CD4-positive, alpha-beta T cell treated with Interferon gamma for 1 hour (primary cell): ENCODE measurements around the gene IL24.
A peak's percentile ranks its signal among the peaks of the same experiment; 100 is the strongest.

Experiments used
- DNase-seq: peaks from one replicate; pipeline ENCODE4 v3.0.0-alpha.2; 2020

Gene IL24

DNA sequence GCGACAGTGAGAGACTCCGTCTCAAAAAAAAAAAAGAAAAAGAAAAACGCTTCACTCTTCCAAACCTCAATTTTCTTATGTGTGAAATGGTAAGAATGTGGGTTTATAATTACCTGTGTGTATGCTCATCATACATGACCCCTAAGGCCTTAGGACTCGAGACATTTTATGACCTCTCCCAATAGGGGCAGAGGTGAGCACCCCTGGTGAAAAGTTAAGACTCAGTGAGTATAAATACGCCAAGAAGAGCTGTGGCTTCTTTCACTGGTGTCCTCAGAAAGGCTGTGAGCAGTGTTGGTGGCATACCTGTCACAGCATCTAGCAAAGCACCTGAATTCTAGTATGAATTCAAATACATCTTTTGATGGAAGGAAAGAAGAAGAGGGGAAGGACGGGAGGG, 32.3 kb downstream of the IL24 start:
- no peak for DNase-seq

GRCh38 chr1:206930210-206930798, 33.1 kb downstream of the IL24 start:
- peak; percentile 72 for DNase-seq

DNA sequence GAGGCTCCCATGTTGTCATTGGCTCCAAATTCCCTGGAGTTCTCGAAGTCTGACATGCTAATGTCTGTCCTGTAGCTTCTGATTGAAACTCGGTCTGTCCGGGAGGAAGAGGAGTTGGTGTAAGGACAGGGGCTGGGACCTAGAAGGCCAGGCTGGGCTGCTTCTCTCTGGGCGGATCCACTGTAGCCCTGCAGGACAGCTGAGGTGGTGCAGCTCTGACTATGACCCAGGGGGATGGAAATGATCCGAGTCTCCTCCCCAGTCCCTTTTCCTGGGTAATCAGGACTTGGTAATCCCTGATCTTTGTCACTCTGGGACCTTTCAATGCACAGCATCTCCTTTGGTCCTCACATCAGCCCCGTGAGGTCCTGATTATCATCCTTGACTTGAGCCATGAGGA, 34.5 kb downstream of the IL24 start:
- no peak for DNase-seq

DNA sequence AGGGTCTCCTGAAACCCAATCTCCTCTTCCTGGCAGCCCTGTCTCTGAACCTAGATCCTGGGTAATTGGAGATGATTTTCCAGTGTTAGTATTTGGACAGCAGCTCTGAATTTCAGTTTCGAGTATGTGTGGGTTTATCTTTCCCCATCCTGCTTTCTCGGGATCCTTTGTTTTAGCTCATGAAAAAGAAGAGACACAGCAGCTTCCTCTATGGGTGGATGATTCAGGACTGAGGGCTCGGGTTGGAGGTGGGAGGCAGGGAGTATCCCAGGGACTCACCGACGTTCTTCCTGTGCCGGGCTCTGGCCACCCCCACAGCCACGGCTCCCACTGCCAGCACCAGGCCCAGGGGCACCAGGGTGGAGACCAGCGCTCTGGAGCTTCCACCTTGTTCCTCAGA, 34.9 kb downstream of the IL24 start:
- no peak for DNase-seq

DNA sequence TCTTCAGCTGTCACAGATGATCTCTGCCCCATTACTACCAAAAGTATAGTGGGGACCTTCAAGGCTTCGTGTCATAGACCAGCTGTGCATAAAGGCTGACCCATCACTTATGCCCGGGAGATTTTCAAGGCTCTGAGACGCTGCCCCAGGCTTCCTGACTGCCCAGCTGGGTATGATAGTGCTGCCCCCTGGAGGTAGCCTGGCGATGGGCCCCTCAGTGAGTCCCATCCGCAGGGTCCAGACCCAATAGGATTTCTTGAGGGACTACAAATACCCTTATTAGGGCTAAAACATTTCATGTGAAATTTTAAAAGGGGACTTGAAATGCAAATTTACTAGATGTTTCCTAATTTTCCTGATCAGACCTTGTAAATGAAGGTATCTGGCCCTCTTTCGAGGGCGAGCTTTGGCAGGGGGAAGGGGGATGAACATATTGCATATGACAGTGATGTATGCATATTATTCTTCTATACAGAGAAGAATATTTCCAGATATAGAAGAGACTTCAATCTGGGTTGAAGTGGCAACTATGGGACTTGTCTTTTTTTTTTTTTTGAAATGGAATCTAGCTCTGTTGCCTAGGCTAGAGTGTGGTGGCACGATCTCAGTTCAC, 36.2 kb downstream of the IL24 start:
- DNase-seq, result peak; percentile 69

GRCh38 chr1:206935491-206936067, 38.3 kb downstream of the IL24 start:
- DNase-seq, result peak; percentile 48

- no peak for DNase-seq
Measured at GRCh38 chr1:206937425-206937824, 40.2 kb downstream of the IL24 start.

DNA sequence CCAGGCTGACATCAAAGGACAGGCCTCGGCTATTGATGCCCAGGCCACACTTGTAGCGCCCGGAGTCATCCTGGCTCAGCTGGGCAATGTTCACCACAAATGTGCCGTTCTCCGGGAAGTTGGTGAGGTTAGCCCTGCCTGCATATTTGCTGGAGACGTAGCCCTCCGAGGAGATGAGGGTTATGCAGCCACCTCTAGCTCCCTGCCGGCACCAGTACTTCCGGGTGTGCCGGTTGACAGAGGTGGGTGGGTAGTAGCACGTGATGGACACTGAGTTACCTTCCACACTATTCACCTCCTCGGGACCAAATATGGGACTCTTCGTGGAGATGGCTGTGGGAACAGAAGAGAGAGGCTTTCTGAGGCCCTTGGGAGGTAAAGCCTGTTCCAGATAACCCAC, 41.9 kb downstream of the IL24 start:
- no peak for DNase-seq

DNA sequence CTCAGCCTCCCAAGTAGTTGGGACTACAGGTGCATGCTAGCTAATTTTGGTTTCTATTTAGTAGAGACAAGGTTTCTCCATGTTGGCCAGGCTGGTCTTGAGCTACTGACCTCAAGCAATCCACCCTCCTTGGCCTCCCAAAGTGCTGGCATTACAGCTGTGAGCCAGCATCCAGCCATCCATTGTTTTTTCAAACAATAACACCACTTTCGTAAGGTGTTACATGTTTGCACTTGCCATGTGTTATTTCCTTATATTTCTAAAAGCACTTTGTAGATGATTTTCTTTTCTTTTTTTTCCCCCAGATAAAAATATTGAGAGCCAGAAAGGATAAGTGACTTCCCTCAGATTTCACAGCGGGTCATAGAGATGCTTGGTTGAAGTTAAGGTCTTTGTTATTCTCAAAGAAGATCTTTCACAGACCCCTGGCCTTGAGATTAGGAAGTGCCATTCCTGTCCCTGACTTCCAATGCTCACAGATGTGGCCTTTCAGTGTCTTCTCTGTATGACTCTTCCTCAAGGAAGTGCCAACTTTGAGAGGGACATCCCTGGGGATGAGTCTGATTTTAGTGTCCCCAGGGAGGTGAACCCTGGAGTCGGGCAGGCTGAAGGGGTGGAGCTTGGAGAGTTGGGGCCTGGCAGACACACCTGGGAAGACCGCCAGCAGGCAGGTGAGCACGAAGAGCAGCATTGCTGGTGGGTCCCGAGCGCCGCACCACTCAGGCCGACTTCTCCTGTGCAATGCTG, 42.8 kb downstream of the IL24 start:
- DNase-seq, result no peak

- no peak for DNase-seq
Measured at GRCh38 chr1:206940588-206940936, 43.3 kb downstream of the IL24 start.

DNA sequence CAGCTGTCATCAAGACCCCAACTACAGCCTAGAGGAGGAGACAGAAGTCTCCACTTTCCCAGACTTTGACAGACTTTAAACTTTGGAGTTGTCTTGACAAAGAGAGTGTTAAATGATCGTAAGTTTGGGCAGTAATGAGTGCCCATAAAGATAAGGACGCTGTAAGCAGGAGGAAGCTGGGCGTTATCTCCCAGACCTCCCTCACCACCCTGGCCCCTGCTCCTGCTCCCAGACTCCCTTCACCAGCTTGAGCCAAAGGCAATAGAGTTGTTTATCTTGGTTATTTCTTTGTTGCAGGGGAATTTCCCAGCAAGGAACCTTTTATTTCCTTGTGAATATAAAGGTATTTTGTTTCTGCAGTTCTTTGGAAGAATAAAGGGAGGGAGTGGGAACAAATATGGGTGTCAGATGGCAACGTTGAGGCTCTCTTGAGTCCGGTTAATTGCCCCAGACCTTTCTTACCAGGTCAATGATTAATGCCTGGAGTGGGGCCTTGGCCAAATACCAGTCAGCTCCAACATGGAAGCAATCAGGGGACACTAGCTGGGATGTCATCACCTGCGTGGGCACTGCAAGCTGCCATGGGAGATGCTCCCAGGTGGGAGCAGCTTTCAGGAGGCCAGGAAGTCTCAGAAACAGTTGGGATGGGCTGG, 44.6 kb downstream of the IL24 start:
- no peak for DNase-seq

GRCh38 chr1:206944703-206945102, 47.5 kb downstream of the IL24 start:
- DNase-seq, result no peak

DNA sequence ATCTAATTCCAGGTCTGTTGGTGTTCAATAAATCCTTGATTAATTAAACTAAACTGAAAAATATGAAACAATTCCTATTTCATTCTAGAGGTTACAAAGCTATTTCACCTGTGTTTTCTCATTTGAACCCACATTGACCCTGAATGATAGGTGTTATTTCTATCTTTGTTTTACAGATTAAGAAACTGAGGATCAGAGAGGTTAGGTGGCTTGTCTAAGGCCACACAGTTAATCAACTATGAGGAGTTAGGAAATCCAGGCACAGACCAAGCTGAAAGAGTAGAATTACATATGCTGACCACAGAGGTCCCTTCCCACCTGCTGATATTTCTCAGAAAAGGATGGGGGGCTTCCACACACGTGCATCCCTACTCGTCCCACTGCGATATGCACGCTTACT, 48.5 kb downstream of the IL24 start:
- no peak for DNase-seq

- DNase-seq, result no peak
Measured at GRCh38 chr1:206946261-206946660, 49.0 kb downstream of the IL24 start, which contains the start of gene PIGR. Gene PIGR (minus strand): TSS chr1:206946466. CDS start chr1:206940531, 5,935 bp downstream.

DNA sequence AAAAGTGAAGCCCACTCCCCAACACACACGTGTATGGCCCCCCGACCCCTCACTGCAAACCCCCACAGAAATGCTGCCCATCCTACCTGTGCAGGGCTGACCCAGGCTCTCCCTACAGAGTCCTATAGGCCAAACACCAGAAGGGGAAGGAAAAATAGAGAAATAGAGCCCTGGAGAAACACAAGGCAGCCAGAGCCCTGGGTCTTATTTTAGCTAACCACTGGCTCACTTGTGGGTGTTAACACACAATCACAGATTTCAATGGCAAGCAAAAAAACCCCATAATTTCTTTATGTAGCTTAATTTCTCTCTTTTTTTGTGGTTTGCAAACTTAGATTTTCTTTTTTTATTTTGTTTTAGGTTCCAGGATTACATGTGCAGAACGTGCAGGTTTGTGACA, 50.0 kb downstream of the IL24 start:
- DNase-seq, result no peak

GRCh38 chr1:206949208-206949607, 52.0 kb downstream of the IL24 start:
- no peak for DNase-seq

- DNase-seq, result no peak
Measured at GRCh38 chr1:206949641-206950040, 52.4 kb downstream of the IL24 start.

DNA sequence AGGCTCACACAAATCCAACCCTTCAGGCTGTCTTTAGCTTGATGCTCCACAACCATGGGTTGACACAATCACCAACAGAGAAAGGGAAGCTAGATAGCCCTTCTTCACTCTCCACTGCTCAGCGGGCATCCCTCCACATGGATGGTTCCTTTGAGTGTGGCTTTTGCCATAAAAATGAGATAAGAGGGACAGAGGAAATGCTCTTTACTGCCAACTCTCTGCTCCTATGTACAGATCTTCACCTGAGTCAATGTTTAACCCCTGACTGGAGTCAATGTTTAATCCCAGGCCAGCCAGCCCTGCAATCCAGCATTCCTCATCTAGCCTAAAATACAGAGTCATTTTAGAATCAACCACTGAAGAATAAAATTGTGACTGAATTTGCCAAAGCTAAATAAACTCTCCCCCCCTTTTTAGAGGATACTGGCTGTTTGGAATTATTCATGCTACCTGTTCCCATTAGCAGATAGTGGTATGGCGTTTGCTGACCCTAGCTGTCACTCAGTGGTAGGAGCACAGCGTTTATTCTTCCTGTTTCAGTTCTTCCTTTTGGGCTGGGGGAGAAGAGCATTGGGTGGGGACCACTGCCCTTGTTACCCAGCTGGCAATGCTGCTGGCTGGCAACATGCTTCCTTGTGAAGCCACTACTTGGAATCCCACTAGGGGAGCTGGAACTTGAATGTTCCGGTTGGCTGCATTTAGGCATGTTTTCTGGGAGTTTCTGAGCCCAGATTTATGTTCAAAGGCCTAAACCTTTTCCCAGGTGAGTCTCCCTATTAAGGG, 54.3 kb downstream of the IL24 start:
- no peak for DNase-seq

GRCh38 chr1:206952171-206952570, 54.9 kb downstream of the IL24 start:
- DNase-seq, result peak; percentile 21

DNA sequence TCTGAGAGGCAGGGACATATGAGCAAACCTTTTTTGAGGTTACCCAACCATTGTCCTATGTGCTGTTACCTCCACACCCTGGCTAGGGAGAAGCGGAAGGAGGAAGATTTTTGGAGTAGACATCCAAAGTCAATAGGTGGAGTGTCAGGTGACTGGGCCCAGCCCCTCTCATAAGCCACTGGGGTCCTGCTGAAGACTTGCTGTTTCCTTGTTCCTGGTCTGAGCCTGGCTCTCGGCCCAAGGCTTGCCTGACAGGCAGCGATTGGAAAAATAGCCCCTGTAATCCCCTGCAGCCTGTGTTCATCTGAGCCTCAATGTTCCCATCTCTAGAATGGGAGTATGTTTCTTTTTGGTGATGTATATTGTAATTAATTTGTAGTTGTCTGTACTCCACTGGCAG, 55.9 kb downstream of the IL24 start:
- DNase-seq, result no peak

- DNase-seq, result no peak
Measured at GRCh38 chr1:206953626-206954025, 56.4 kb downstream of the IL24 start.
